CD4-positive, alpha-beta memory T cell (primary cell): Measurements from ENCODE around the gene RBM23. TPM values are rescaled to one million over a fixed set of nuclear protein-coding genes. Genes with fewer than 3 reads are reported as not detected.
"Not testable (repeated sequence)": the region's sequence is repeated elsewhere in the genome, so short reads cannot be mapped to it uniquely, and the experiment has no call there.

ENCODE experiments used
- CTCF ChIA-PET: fragments of 350-600 bp; sonication (Branson Sonifier 250); formaldehyde crosslinking; loops from one replicate; lab custom pipeline; 2021; ENCODE audit warnings: inconsistent platforms; ENCODE audit not compliant: partially characterized antibody; lab: Charles Lee
- POLR2A ChIA-PET: fragments of 350-600 bp; sonication (Branson Sonifier 250); formaldehyde crosslinking; loops from one replicate; lab custom pipeline; 2021; ENCODE audit not compliant: partially characterized antibody; lab: Charles Lee
- DNase-seq, 5 donors: peaks; one replicate each; pipeline versions ENCODE4 v3.0.0 to v3.0.0-alpha.2; 2020 to 2022; ENCODE audit warnings: mixed read lengths in 1 of 5
- H3K27ac ChIP-seq: one replicate; pipeline ENCODE4 v1.7.0; 2013; ENCODE audit warnings: low read depth, low read length
- H3K27me3 ChIP-seq: 2 replicates; pipeline ENCODE4 v1.7.0; 2013; ENCODE audit warnings: mild to moderate bottlenecking, low read length, moderate library complexity; ENCODE audit not compliant: insufficient read depth
- H3K36me3 ChIP-seq: 2 replicates; pipeline ENCODE4 v1.7.0; 2013; ENCODE audit warnings: mild to moderate bottlenecking, low read length, moderate library complexity; ENCODE audit not compliant: insufficient read depth
- H3K4me1 ChIP-seq: 2 replicates; pipeline ENCODE4 v1.7.0; 2013; ENCODE audit warnings: mild to moderate bottlenecking, low read length, moderate library complexity; ENCODE audit not compliant: insufficient read depth
- H3K4me3 ChIP-seq, 2 donors: one replicate each; pipeline ENCODE4 v1.7.0; 2013; ENCODE audit warnings: low read length in 2 of 2, mild to moderate bottlenecking in 1 of 2
- H3K9me3 ChIP-seq, 2 donors: one replicate each; pipeline ENCODE4 v1.7.0; 2013; ENCODE audit warnings: low read length in 2 of 2, control low read depth in 1 of 2; ENCODE audit not compliant: control insufficient read depth in 1 of 2
- H3K27ac Mint-ChIP-seq, 7 donors: one replicate each; pipeline ENCODE4 v1.8.0; 2020 to 2021; ENCODE audit warnings: mixed read lengths in 7 of 7, mild to moderate bottlenecking in 6 of 7, inconsistent platforms in 3 of 7, moderate library complexity in 3 of 7
- H3K27me3 Mint-ChIP-seq, 2 donors: one replicate each; pipeline ENCODE4 v1.8.0; 2020 to 2021; ENCODE audit warnings: mixed read lengths in 2 of 2
- H3K36me3 Mint-ChIP-seq, 2 donors: one replicate each; pipeline ENCODE4 v1.8.0; 2020 to 2021; ENCODE audit warnings: mixed read lengths in 2 of 2, inconsistent platforms in 1 of 2, mild to moderate bottlenecking in 1 of 2
- H3K4me1 Mint-ChIP-seq, 4 donors: one replicate each; pipeline ENCODE4 v1.8.0; 2020 to 2021; ENCODE audit warnings: mixed read lengths in 4 of 4, mild to moderate bottlenecking in 1 of 4
- H3K4me3 Mint-ChIP-seq, 8 donors: one replicate each; pipeline ENCODE4 v1.8.0; 2020 to 2021; ENCODE audit warnings: mixed read lengths in 8 of 8, mild to moderate bottlenecking in 7 of 8, moderate library complexity in 6 of 8, inconsistent platforms in 3 of 8
- H3K9me3 Mint-ChIP-seq, 8 donors: one replicate each; pipeline ENCODE4 v1.8.0; 2020 to 2021; ENCODE audit warnings: mixed read lengths in 8 of 8, mild to moderate bottlenecking in 5 of 8, inconsistent platforms in 3 of 8, moderate library complexity in 1 of 8
- intact Hi-C: fragments of 100-400 bp; cut with micrococcal nuclease; formaldehyde crosslinking; loops from one replicate; pipeline ENCODE4 v1.15.1; 2023
- polyA plus RNA-seq, 2 donors: library from polyadenylated mRNA; unstranded; fragments of 300-500 nt; fragmentation: Illumina TruSeq; gene quantifications; one replicate each; pipeline ENCODE4 v1.2.3, GENCODE V29; 2021
- total RNA-seq, 2 experiments: library from RNA; stranded (reverse); gene quantifications; one replicate each; pipeline ENCODE4 v1.2.3, GENCODE V29; 2021

Gene RBM23
- total and polyA plus RNA-seq, 4 experiments from 2014 or later, result 57.1 to 123 (median 88.6) TPM

GRCh38 chr14:22854296-22854695 lies 64.7 kb downstream of the RBM23 start:
- not testable (repeated sequence) for H3K27me3 ChIP-seq, H3K27ac Mint-ChIP-seq, H3K4me3 ChIP-seq, H3K27ac ChIP-seq, DNase-seq, H3K36me3 ChIP-seq, H3K9me3 Mint-ChIP-seq, H3K9me3 ChIP-seq, H3K36me3 Mint-ChIP-seq
- intact Hi-C loops, result loop anchor here (5.0 kb wide), 1 partner anchor 652 kb away; no protein-coding TSS in a partner anchor
- ChIA-PET POLR2A (interaction anchor here (1.0 to 4.1 kb wide), 9 partner anchors 8 to 298 kb away, joined by 3 to 20 read pairs (median 7); partner anchors contain the start of genes DAD1 and LRP10), CTCF (interaction anchor here (0.7 to 19.6 kb wide), 28 partner anchors 10 to 1029 kb away, joined by 3 to 403 read pairs (median 7); partner anchors contain the start of genes ACIN1, C14orf119, DAD1 and LRP10)
- peaks cover 24% of the 10 kb centered on the region for H3K4me1 ChIP-seq
- H3K4me3 Mint-ChIP-seq, result peak overlapping the region in 1 of 8 donors; percentile 20
- peaks cover 12 to 29% (median 20%) of the 10 kb centered on the region in 4 donors for H3K4me1 Mint-ChIP-seq
- peaks cover 6 to 11% of the 10 kb centered on the region in 2 donors for H3K27me3 Mint-ChIP-seq

GRCh38 chr14:22852940-22853767 lies 65.8 kb downstream of the RBM23 start:
- H3K4me3 ChIP-seq, result peak overlapping the region; percentile 72 to 77
- DNase-seq, result peak; percentile 81 to 86 (median 83)
- Mint-ChIP-seq H3K4me3 (peak overlapping the region; percentile 84 to 89 (median 86)), H3K27ac (peak overlapping the region; percentile 52 to 83 (median 75)), H3K9me3 (peaks cover 0 to 2% (median 0%) of the 10 kb centered on the region in 8 donors), H3K27me3 (peaks cover 5 to 9% of the 10 kb centered on the region in 2 donors), H3K36me3 (no peaks in the 10 kb centered on the region), H3K4me1 (peaks cover 6 to 20% (median 13%) of the 10 kb centered on the region in 4 donors)
- H3K27me3 ChIP-seq, result no peaks in the 10 kb centered on the region
- ChIA-PET CTCF (interaction anchor here (0.6 to 19.6 kb wide), 46 partner anchors 9 to 1013 kb away, joined by 3 to 403 read pairs (median 4); partner anchors contain the start of genes ACIN1, C14orf119, DAD1 and LRP10), POLR2A (interaction anchor here (0.9 to 4.1 kb wide), 10 partner anchors 18 to 297 kb away, joined by 3 to 20 read pairs (median 7); partner anchors contain the start of genes DAD1, LRP10 and OXA1L)
- peaks cover 13% of the 10 kb centered on the region for H3K4me1 ChIP-seq
- H3K27ac ChIP-seq, result peak overlapping the region; percentile 34
- H3K9me3 ChIP-seq, result no peaks in the 10 kb centered on the region
- intact Hi-C loops, result loop anchor here (1.0 to 5.0 kb wide), 7 partner anchors 19 to 1012 kb away; no protein-coding TSS in a partner anchor
- H3K36me3 ChIP-seq, result no peaks in the 10 kb centered on the region

GRCh38 chr14:22852599-22852939 lies 66.4 kb downstream of the RBM23 start:
- Histone ChIP-seq H3K27me3 (no peaks in the 10 kb centered on the region), H3K36me3 (no peaks in the 10 kb centered on the region), H3K9me3 (no peaks in the 10 kb centered on the region), H3K27ac (no peak overlapping the region), H3K4me3 (no peak overlapping the region), H3K4me1 (peaks cover 10% of the 10 kb centered on the region)
- H3K27ac Mint-ChIP-seq, result peak overlapping the region in 2 of 7 donors; percentile 52 to 83
- ChIA-PET CTCF (interaction anchor here (0.6 to 19.6 kb wide), 39 partner anchors 9 to 1013 kb away, joined by 3 to 403 read pairs (median 5); partner anchors contain the start of genes ACIN1, C14orf119, DAD1 and LRP10), POLR2A (interaction anchor here (0.9 to 4.1 kb wide), 9 partner anchors 18 to 296 kb away, joined by 3 to 20 read pairs (median 7); partner anchors contain the start of genes DAD1, LRP10 and OXA1L)
- H3K4me1 Mint-ChIP-seq, result peaks cover 3 to 16% (median 10%) of the 10 kb centered on the region in 4 donors
- peaks cover 5 to 9% of the 10 kb centered on the region in 2 donors for H3K27me3 Mint-ChIP-seq
- intact Hi-C loops, result loop anchor here (5.0 kb wide), 1 partner anchor 650 kb away; no protein-coding TSS in a partner anchor
- no peak for DNase-seq
- no peaks in the 10 kb centered on the region for H3K36me3 Mint-ChIP-seq
- peaks cover 0 to 2% (median 0%) of the 10 kb centered on the region in 8 donors for H3K9me3 Mint-ChIP-seq
- no peak overlapping the region for H3K4me3 Mint-ChIP-seq

- H3K9me3 ChIP-seq, result not testable (repeated sequence)
- peaks cover 2 to 16% (median 10%) of the 10 kb centered on the region in 4 donors for H3K4me1 Mint-ChIP-seq
Observed at GRCh38 chr14:22852178-22852577, 66.8 kb downstream of the RBM23 start.

GRCh38 chr14:22850944-22851764 lies 67.8 kb downstream of the RBM23 start:
- no peak overlapping the region for H3K27ac Mint-ChIP-seq
- Histone ChIP-seq H3K4me3 (no peak overlapping the region), H3K27ac (no peak overlapping the region), H3K9me3 (no peaks in the 10 kb centered on the region), H3K27me3 (no peaks in the 10 kb centered on the region), H3K4me1 (peaks cover 10% of the 10 kb centered on the region), H3K36me3 (no peaks in the 10 kb centered on the region)
- no peak overlapping the region for H3K4me3 Mint-ChIP-seq
- peaks cover 3 to 9% of the 10 kb centered on the region in 2 donors for H3K27me3 Mint-ChIP-seq
- peaks cover 0 to 2% (median 0%) of the 10 kb centered on the region in 8 donors for H3K9me3 Mint-ChIP-seq
- CTCF ChIA-PET, result interaction anchor here (0.8 to 19.6 kb wide), 21 partner anchors 11 to 873 kb away, joined by 3 to 403 read pairs (median 7); partner anchors contain the start of genes LRP10, MRPL52 and OXA1L
- POLR2A ChIA-PET, result interaction anchor here (0.8 to 1.7 kb wide), 4 partner anchors 68 to 294 kb away, joined by 3 to 7 read pairs (median 4); partner anchors contain the start of genes DAD1 and RBM23
- intact Hi-C loops, result loop anchor here (5.0 kb wide), 1 partner anchor 649 kb away; no protein-coding TSS in a partner anchor
- no peaks in the 10 kb centered on the region for H3K36me3 Mint-ChIP-seq
- peaks cover under 1 to 12% (median 7%) of the 10 kb centered on the region in 4 donors for H3K4me1 Mint-ChIP-seq
- no peak for DNase-seq

More at GRCh38 chr14:22852178-22852577, 66.8 kb downstream of the RBM23 start:
- not testable (repeated sequence) for H3K4me3 Mint-ChIP-seq, H3K4me3 ChIP-seq, H3K27ac ChIP-seq, H3K9me3 Mint-ChIP-seq, H3K36me3 ChIP-seq, H3K27me3 ChIP-seq, H3K27me3 Mint-ChIP-seq, H3K27ac Mint-ChIP-seq, H3K36me3 Mint-ChIP-seq
- ChIA-PET CTCF (interaction anchor here (0.6 to 19.6 kb wide), 37 partner anchors 8 to 1012 kb away, joined by 3 to 403 read pairs (median 5); partner anchors contain the start of genes ACIN1, C14orf119, LRP10 and MRPL52), POLR2A (interaction anchor here (1.0 to 4.1 kb wide), 8 partner anchors 19 to 296 kb away, joined by 4 to 20 read pairs (median 10); partner anchors contain the start of genes DAD1, LRP10 and OXA1L)
- intact Hi-C loops, result loop anchor here (5.0 kb wide), 1 partner anchor 650 kb away; no protein-coding TSS in a partner anchor
- peak in 1 of 5 donors; percentile 24 for DNase-seq
- peaks cover 10% of the 10 kb centered on the region for H3K4me1 ChIP-seq

- Histone ChIP-seq H3K27ac (no peak overlapping the region), H3K4me1 (peaks cover 10% of the 10 kb centered on the region), H3K27me3 (no peaks in the 10 kb centered on the region), H3K9me3 (no peaks in the 10 kb centered on the region), H3K36me3 (no peaks in the 10 kb centered on the region), H3K4me3 (no peak overlapping the region)
- no peaks in the 10 kb centered on the region for H3K36me3 Mint-ChIP-seq
- H3K27ac Mint-ChIP-seq, result no peak overlapping the region
- DNase-seq, result no peak
- ChIA-PET CTCF (interaction anchor here (0.9 to 19.6 kb wide), 8 partner anchors 9 to 278 kb away, joined by 3 to 403 read pairs (median 5); partner anchors contain the start of genes MRPL52 and OXA1L), POLR2A (interaction anchor here (1.1 kb wide), 1 partner anchor 10 kb away, joined by 3 read pairs; no protein-coding TSS in a partner anchor)
- H3K27me3 Mint-ChIP-seq, result peaks cover 0 to 5% of the 10 kb centered on the region in 2 donors
- peaks cover 0 to 1% (median 0%) of the 10 kb centered on the region in 8 donors for H3K9me3 Mint-ChIP-seq
- H3K4me3 Mint-ChIP-seq, result no peak overlapping the region
- H3K4me1 Mint-ChIP-seq, result peaks cover 0 to 10% (median 6%) of the 10 kb centered on the region in 4 donors
- intact Hi-C loops, result no loop called here
Observed at GRCh38 chr14:22849212-22849819, 69.6 kb downstream of the RBM23 start.
